Activated CD4-positive, alpha-beta T cell treated with anti-CD3 and anti-CD28 coated beads for 1 hour (primary cell): ENCODE data around the gene FGL2.
"Not testable (repeated sequence)": the region's sequence is repeated elsewhere in the genome, so short reads cannot be mapped to it uniquely, and the experiment has no call there.

Experiments
- DNase-seq: peaks from one replicate; pipeline ENCODE4 v3.0.0-alpha.2; 2020

Gene FGL2

GRCh38 chr7:77199013-77199966, at the start of gene FGL2:
FGL2 (minus strand) TSS chr7:77199819; CDS start chr7:77199793, 26 bp downstream.
- DNase-seq, result no peak

- DNase-seq, result no peak
Measured at GRCh38 chr7:77248154-77248553, 48.5 kb upstream of the FGL2 start.

- peak; percentile 75 for DNase-seq
Measured at GRCh38 chr7:77247206-77247850, 47.7 kb upstream of the FGL2 start.

- no peak for DNase-seq
Measured at GRCh38 chr7:77246026-77246640, 46.5 kb upstream of the FGL2 start.

- no peak for DNase-seq
Measured at GRCh38 chr7:77245015-77245755, 45.6 kb upstream of the FGL2 start.

GRCh38 chr7:77244222-77244934, 44.8 kb upstream of the FGL2 start:
- no peak for DNase-seq

- no peak for DNase-seq
Measured at GRCh38 chr7:77242554-77242953, 42.9 kb upstream of the FGL2 start.

GRCh38 chr7:77242068-77242467, 42.4 kb upstream of the FGL2 start:
- no peak for DNase-seq

- no peak for DNase-seq
Measured at GRCh38 chr7:77239471-77239870, 39.9 kb upstream of the FGL2 start.

GRCh38 chr7:77238703-77239136, 39.1 kb upstream of the FGL2 start:
- no peak for DNase-seq

GRCh38 chr7:77235276-77235675, 35.7 kb upstream of the FGL2 start:
- DNase-seq, result no peak

- no peak for DNase-seq
Measured at GRCh38 chr7:77232467-77232866, 32.8 kb upstream of the FGL2 start.

GRCh38 chr7:77228795-77229194, 29.2 kb upstream of the FGL2 start:
- DNase-seq, result not testable (repeated sequence)

- DNase-seq, result no peak
Measured at GRCh38 chr7:77226357-77226839, 26.8 kb upstream of the FGL2 start.

GRCh38 chr7:77223261-77223660, 23.6 kb upstream of the FGL2 start:
- no peak for DNase-seq

GRCh38 chr7:77222819-77223218, 23.2 kb upstream of the FGL2 start:
- DNase-seq, result no peak

- DNase-seq, result no peak
Measured at GRCh38 chr7:77222065-77222464, 22.4 kb upstream of the FGL2 start.

- DNase-seq, result not testable (repeated sequence)
Measured at GRCh38 chr7:77219701-77220331, 20.2 kb upstream of the FGL2 start.

GRCh38 chr7:77217474-77218185, 18.0 kb upstream of the FGL2 start:
- no peak for DNase-seq

GRCh38 chr7:77216181-77216845, 16.7 kb upstream of the FGL2 start:
- DNase-seq, result no peak
